Skeletal muscle tissue (tissue), 4 donors: ENCODE measurements around the gene NPHS2. TPM values are rescaled to one million over a fixed set of nuclear protein-coding genes. Genes with fewer than 3 reads are reported as not detected.
A peak's percentile ranks its signal among the peaks of the same experiment; 100 is the strongest.

Experiments
- H3K27ac ChIP-seq: one replicate; pipeline ENCODE4 v1.7.0; 2013; ENCODE audit warnings: mild to moderate bottlenecking, low read depth, low read length, inconsistent platforms
- H3K27me3 ChIP-seq, 3 donors: one replicate each; pipeline ENCODE4 v1.7.0; 2013; ENCODE audit warnings: low read length in 3 of 3; ENCODE audit not compliant: control insufficient read depth in 3 of 3, insufficient read depth in 3 of 3
- H3K36me3 ChIP-seq, 3 donors: one replicate each; pipeline ENCODE4 v1.7.0; 2013; ENCODE audit warnings: low read length in 3 of 3; ENCODE audit not compliant: control insufficient read depth in 3 of 3, insufficient read depth in 3 of 3
- H3K4me1 ChIP-seq, 3 donors: one replicate each; pipeline ENCODE4 v1.7.0; 2013; ENCODE audit warnings: low read length in 3 of 3, mild to moderate bottlenecking in 3 of 3; ENCODE audit not compliant: control insufficient read depth in 3 of 3, insufficient read depth in 3 of 3
- H3K4me3 ChIP-seq, 3 donors: one replicate each; pipeline ENCODE4 v1.7.0; 2013; ENCODE audit warnings: low read length in 3 of 3
- H3K9ac ChIP-seq, 3 donors: one replicate each; pipeline ENCODE4 v1.7.0; 2013; ENCODE audit warnings: low read length in 3 of 3, mild to moderate bottlenecking in 3 of 3, moderate library complexity in 2 of 3, low read depth in 1 of 3
- H3K9me3 ChIP-seq, 3 donors: one replicate each; pipeline ENCODE4 v1.7.0; 2013; ENCODE audit warnings: low read length in 3 of 3; ENCODE audit not compliant: control insufficient read depth in 3 of 3
- total RNA-seq: library from RNA; depleted of rRNA; stranded (reverse); fragments of >200 nt; gene quantifications from one replicate; pipeline ENCODE4 v1.2.3, GENCODE V29; 2014
- donor health status: Osteomylitis.

NPHS2 gene
- total RNA-seq, 1 donor from 2014 or later, result not detected

- Histone ChIP-seq H3K27me3 (peaks cover 26 to 31% (median 28%) of the 10 kb centered on the region in 3 donors), H3K4me1 (no peaks in the 10 kb centered on the region), H3K9me3 (no peaks in the 10 kb centered on the region), H3K27ac (no peak overlapping the region), H3K36me3 (no peaks in the 10 kb centered on the region), H3K9ac (no peak overlapping the region), H3K4me3 (no peak overlapping the region)
Observed at GRCh38 chr1:179588425-179589024, 12.8 kb upstream of the NPHS2 start.

- Histone ChIP-seq H3K4me1 (no peaks in the 10 kb centered on the region), H3K9me3 (no peaks in the 10 kb centered on the region), H3K27ac (no peak overlapping the region), H3K9ac (no peak overlapping the region), H3K27me3 (peaks cover 22 to 24% (median 24%) of the 10 kb centered on the region in 3 donors), H3K4me3 (no peak overlapping the region), H3K36me3 (no peaks in the 10 kb centered on the region)
Observed at GRCh38 chr1:179587336-179587735, 11.6 kb upstream of the NPHS2 start.

- H3K9me3 ChIP-seq, result no peaks in the 10 kb centered on the region
- H3K27ac ChIP-seq, result no peak overlapping the region
- H3K36me3 ChIP-seq, result no peaks in the 10 kb centered on the region
- H3K4me3 ChIP-seq, result peak overlapping the region in 2 of 3 donors; percentile 15 to 41
- no peaks in the 10 kb centered on the region for H3K4me1 ChIP-seq
- H3K9ac ChIP-seq, result no peak overlapping the region
- peaks cover 13 to 17% (median 14%) of the 10 kb centered on the region in 3 donors for H3K27me3 ChIP-seq
Observed at GRCh38 chr1:179586107-179586823, 10.5 kb upstream of the NPHS2 start.

- Histone ChIP-seq H3K4me3 (no peak overlapping the region), H3K9me3 (no peaks in the 10 kb centered on the region), H3K4me1 (no peaks in the 10 kb centered on the region), H3K9ac (no peak overlapping the region), H3K27ac (no peak overlapping the region), H3K36me3 (no peaks in the 10 kb centered on the region), H3K27me3 (peaks cover 8 to 17% (median 14%) of the 10 kb centered on the region in 3 donors)
Observed at GRCh38 chr1:179583771-179584320, 8.1 kb upstream of the NPHS2 start.

GRCh38 chr1:179576509-179576908 is 761 bp upstream of the NPHS2 start:
- Histone ChIP-seq H3K4me3 (no peak overlapping the region), H3K27ac (no peak overlapping the region), H3K36me3 (no peaks in the 10 kb centered on the region), H3K9me3 (no peaks in the 10 kb centered on the region), H3K9ac (no peak overlapping the region), H3K27me3 (peaks cover 23 to 34% (median 25%) of the 10 kb centered on the region in 3 donors), H3K4me1 (no peaks in the 10 kb centered on the region)

GRCh38 chr1:179558078-179558477 is 17.7 kb downstream of the NPHS2 start:
- no peaks in the 10 kb centered on the region for H3K9me3 ChIP-seq
- no peaks in the 10 kb centered on the region for H3K4me1 ChIP-seq
- H3K4me3 ChIP-seq, result no peak overlapping the region
- H3K9ac ChIP-seq, result no peak overlapping the region
- H3K27me3 ChIP-seq, result no peaks in the 10 kb centered on the region
- H3K27ac ChIP-seq, result no peak overlapping the region
- H3K36me3 ChIP-seq, result no peaks in the 10 kb centered on the region

- H3K27me3 ChIP-seq, result no peaks in the 10 kb centered on the region
- H3K27ac ChIP-seq, result no peak overlapping the region
- no peak overlapping the region for H3K4me3 ChIP-seq
- no peaks in the 10 kb centered on the region for H3K36me3 ChIP-seq
- H3K9ac ChIP-seq, result no peak overlapping the region
- no peaks in the 10 kb centered on the region for H3K4me1 ChIP-seq
- no peaks in the 10 kb centered on the region for H3K9me3 ChIP-seq
Observed at GRCh38 chr1:179554427-179554826, 21.3 kb downstream of the NPHS2 start.

- Histone ChIP-seq H3K4me1 (no peaks in the 10 kb centered on the region), H3K36me3 (no peaks in the 10 kb centered on the region), H3K27me3 (no peaks in the 10 kb centered on the region), H3K4me3 (no peak overlapping the region), H3K9ac (no peak overlapping the region), H3K9me3 (no peaks in the 10 kb centered on the region), H3K27ac (no peak overlapping the region)
Observed at GRCh38 chr1:179550746-179551682, 24.7 kb downstream of the NPHS2 start.

GRCh38 chr1:179549368-179549700 is 26.4 kb downstream of the NPHS2 start:
- Histone ChIP-seq H3K36me3 (no peaks in the 10 kb centered on the region), H3K4me1 (no peaks in the 10 kb centered on the region), H3K9ac (no peak overlapping the region), H3K9me3 (no peaks in the 10 kb centered on the region), H3K27me3 (no peaks in the 10 kb centered on the region), H3K27ac (no peak overlapping the region), H3K4me3 (no peak overlapping the region)
